ENCODE data around the gene UBC. TPM values are rescaled to one million over a fixed set of nuclear protein-coding genes. Genes with fewer than 3 reads are reported as not detected.

UBC gene
- total and polyA plus RNA-seq, 9 of the 15 experiments (the other 6 are each of a cell fraction or from before 2014, with no cell fraction given) = 533 to 1,153 (median 813) TPM

GRCh38 chr12:124906606-124907261 is 7.7 kb downstream of the UBC start (continued):
- peak; percentile 45 for TF ChIP-seq VEZF1 (CRISPR knock-in tag; IDR thresholded peaks at IDR 0.05)
- peak; percentile 67 for TF ChIP-seq JUND (IDR thresholded peaks at IDR 0.05; ENCODE audit: borderline replicate concordance, low read depth, low read length)
- peak; percentile 26; the same call in 1 of the 3 replicates for TF ChIP-seq JUND (tag; IDR thresholded peaks at IDR 0.05; ENCODE audit: borderline replicate concordance, low read depth, low read length)
- TF ChIP-seq ATF1 (CRISPR knock-in tag; IDR thresholded peaks at IDR 0.05) = no peak
- peak; percentile 23; the same call in 1 of the 2 replicates for TF ChIP-seq ATF1 (tag; IDR thresholded peaks at IDR 0.05)
- no peak for TF ChIP-seq TGIF2 (CRISPR knock-in tag; IDR thresholded peaks at IDR 0.05)
- TF ChIP-seq MAFF (IDR thresholded peaks at IDR 0.05; ENCODE audit: low read length) = 0 out of 2 replicates have a peak, but pooled peaks have one; percentile 37
- TF ChIP-seq CBFA2T3 (IDR thresholded peaks at IDR 0.05) = peak; percentile 42; the same call in 1 of the 2 replicates
- TF ChIP-seq HDGF (IDR thresholded peaks at IDR 0.05) = 0 out of 2 replicates have a peak, but pooled peaks have one; percentile 19
- 0 out of 2 replicates have a peak, but pooled peaks have one; percentile 47 for TF ChIP-seq FOXP1 (CRISPR knock-in tag; IDR thresholded peaks at IDR 0.05)
- 0 out of 2 replicates have a peak, but pooled peaks have one; percentile 39 for TF ChIP-seq JUN (IDR thresholded peaks at IDR 0.05; ENCODE audit: borderline replicate concordance, low read depth, low read length)
- TF ChIP-seq JUN (CRISPR knock-in tag; IDR thresholded peaks at IDR 0.05; ENCODE audit: borderline replicate concordance) = no peak
- 0 out of 2 replicates have a peak, but pooled peaks have one; percentile 26 for TF ChIP-seq CREB1 (IDR thresholded peaks at IDR 0.05)
- no peak for TF ChIP-seq CREB1 (CRISPR knock-in tag; IDR thresholded peaks at IDR 0.05)
- no peak for TF ChIP-seq CSDE1 (IDR thresholded peaks at IDR 0.05)
- 0 out of 2 replicates have a peak, but pooled peaks have one; percentile 11 for TF ChIP-seq MEF2A (IDR thresholded peaks at IDR 0.05; ENCODE audit: control insufficient read depth, low read depth, low read length)
- peak; percentile 95 for TF ChIP-seq DEAF1 (CRISPR knock-in tag; IDR thresholded peaks at IDR 0.05)
- peak; percentile 59 for TF ChIP-seq FOSL1 (tag; conservative IDR thresholded peaks at IDR 0.05)
- TF ChIP-seq SMARCA4 (IDR thresholded peaks at IDR 0.05) = peak; percentile 52
- TF ChIP-seq TEAD4 (IDR thresholded peaks at IDR 0.05; ENCODE audit: low read length) = peak; percentile 57; the same call in 1 of the 2 replicates
- TF ChIP-seq TEAD4 (CRISPR knock-in tag; IDR thresholded peaks at IDR 0.05; ENCODE audit: borderline replicate concordance) = no peak
- peak; percentile 98 to 100 (median 100) for TF ChIP-seq CTCF (IDR thresholded peaks at IDR 0.05 in 2 of 3, conservative IDR thresholded peaks at IDR 0.05 in 1 of 3; ENCODE audit: insufficient read depth in 2 of 3, low read depth in 1 of 3, low read length in 3 of 3)
- no peak for TF ChIP-seq ZNF121 (CRISPR knock-in tag; conservative IDR thresholded peaks at IDR 0.05)
- TF ChIP-seq HDAC3 (IDR thresholded peaks at IDR 0.05; ENCODE audit: borderline replicate concordance, partially characterized antibody) = peak; percentile 21
- TF ChIP-seq ELF2 (CRISPR knock-in tag; IDR thresholded peaks at IDR 0.05) = peak; percentile 22; the same call in 1 of the 2 replicates

All from K562 (cell line).